ENCODE results near the gene CISTR. TPM values are rescaled to one million over a fixed set of nuclear protein-coding genes. Genes with fewer than 3 reads are reported as not detected.

CISTR gene
- total and polyA plus RNA-seq, 2 donors (not counting 1 experiment from before 2014, with no cell fraction given), result not detected

GRCh38 chr12:53754188-53754585 is 2.4 kb upstream of the CISTR start:
- no peak for DNase-seq (ENCODE audit: low read depth in 2 of 2)
- H3K4me2 ChIP-seq (ENCODE audit: extremely low read depth, insufficient read depth, low read length), result no peak overlapping the region
- peaks cover 5% of the 10 kb centered on the region for H3K4me1 ChIP-seq (ENCODE audit: control insufficient read depth, extremely low read depth, insufficient read depth, low read length)
- H3K27me3 ChIP-seq (ENCODE audit: control insufficient read depth, insufficient read depth, low read length), result peaks cover 78% of the 10 kb centered on the region
- no peak overlapping the region for H3K4me3 ChIP-seq (replicated peaks in 1 of 4; ENCODE audit: control extremely low read depth in 1 of 4, insufficient read depth in 1 of 4, low read depth in 3 of 4, low read length in 4 of 4)
- no peak overlapping the region for H3K27ac ChIP-seq (ENCODE audit: insufficient read depth, low read length)
- H3K79me2 ChIP-seq (ENCODE audit: control insufficient read depth, insufficient read depth, low read length), result no peaks in the 10 kb centered on the region
- no peak overlapping the region for H2AFZ ChIP-seq (ENCODE audit: low read length)
- no peaks in the 10 kb centered on the region for H3K36me3 ChIP-seq (ENCODE audit: control insufficient read depth, insufficient read depth, low read length)
- no peak overlapping the region for H3K9ac ChIP-seq (ENCODE audit: insufficient read depth, low read length)
- no peaks in the 10 kb centered on the region for H3K9me3 ChIP-seq (ENCODE audit: control insufficient read depth, insufficient read depth, low read depth, low read length)
- TF ChIP-seq EZH2 (IDR thresholded peaks at IDR 0.05; ENCODE audit: low read length, missing control alignments) (no peak), CTCF (conservative IDR thresholded peaks at IDR 0.05 in 1 of 2, IDR thresholded peaks at IDR 0.05 in 1 of 2; ENCODE audit: low read depth in 1 of 2, low read length in 2 of 2) (no peak)
- no peaks in the 10 kb centered on the region for H4K20me1 ChIP-seq (ENCODE audit: control insufficient read depth, extremely low read depth, insufficient read depth, low read length)

GRCh38 chr12:53752621-53753020 is 842 bp upstream of the CISTR start:
- Histone ChIP-seq H3K27me3 (ENCODE audit: control insufficient read depth, insufficient read depth, low read length) (peaks cover 77% of the 10 kb centered on the region), H3K4me2 (ENCODE audit: extremely low read depth, insufficient read depth, low read length) (no peak overlapping the region), H2AFZ (ENCODE audit: low read length) (no peak overlapping the region), H4K20me1 (ENCODE audit: control insufficient read depth, extremely low read depth, insufficient read depth, low read length) (no peaks in the 10 kb centered on the region), H3K4me3 (replicated peaks in 1 of 4; ENCODE audit: control extremely low read depth in 1 of 4, insufficient read depth in 1 of 4, low read depth in 3 of 4, low read length in 4 of 4) (no peak overlapping the region), H3K9ac (ENCODE audit: insufficient read depth, low read length) (no peak overlapping the region), H3K27ac (ENCODE audit: insufficient read depth, low read length) (no peak overlapping the region), H3K9me3 (ENCODE audit: control insufficient read depth, insufficient read depth, low read depth, low read length) (no peaks in the 10 kb centered on the region), H3K36me3 (ENCODE audit: control insufficient read depth, insufficient read depth, low read length) (no peaks in the 10 kb centered on the region), H3K79me2 (ENCODE audit: control insufficient read depth, insufficient read depth, low read length) (no peaks in the 10 kb centered on the region), H3K4me1 (ENCODE audit: control insufficient read depth, extremely low read depth, insufficient read depth, low read length) (peaks cover 5% of the 10 kb centered on the region)
- DNase-seq (ENCODE audit: low read depth in 2 of 2), result no peak
- no peak for TF ChIP-seq CTCF (conservative IDR thresholded peaks at IDR 0.05 in 1 of 2, IDR thresholded peaks at IDR 0.05 in 1 of 2; ENCODE audit: low read depth in 1 of 2, low read length in 2 of 2)
- TF ChIP-seq EZH2 (IDR thresholded peaks at IDR 0.05; ENCODE audit: low read length, missing control alignments), result no peak

GRCh38 chr12:53752192-53752601 is 418 bp upstream of the CISTR start:
- H4K20me1 ChIP-seq (ENCODE audit: control insufficient read depth, extremely low read depth, insufficient read depth, low read length), result no peaks in the 10 kb centered on the region
- H3K36me3 ChIP-seq (ENCODE audit: control insufficient read depth, insufficient read depth, low read length), result no peaks in the 10 kb centered on the region
- H3K27me3 ChIP-seq (ENCODE audit: control insufficient read depth, insufficient read depth, low read length), result peaks cover 77% of the 10 kb centered on the region
- no peaks in the 10 kb centered on the region for H3K9me3 ChIP-seq (ENCODE audit: control insufficient read depth, insufficient read depth, low read depth, low read length)
- no peak overlapping the region for H3K27ac ChIP-seq (ENCODE audit: insufficient read depth, low read length)
- no peak for DNase-seq (ENCODE audit: low read depth in 2 of 2)
- H2AFZ ChIP-seq (ENCODE audit: low read length), result no peak overlapping the region
- peaks cover 5% of the 10 kb centered on the region for H3K4me1 ChIP-seq (ENCODE audit: control insufficient read depth, extremely low read depth, insufficient read depth, low read length)
- no peak overlapping the region for H3K9ac ChIP-seq (ENCODE audit: insufficient read depth, low read length)
- no peaks in the 10 kb centered on the region for H3K79me2 ChIP-seq (ENCODE audit: control insufficient read depth, insufficient read depth, low read length)
- TF ChIP-seq CTCF (conservative IDR thresholded peaks at IDR 0.05 in 1 of 2, IDR thresholded peaks at IDR 0.05 in 1 of 2; ENCODE audit: low read depth in 1 of 2, low read length in 2 of 2) (no peak), EZH2 (IDR thresholded peaks at IDR 0.05; ENCODE audit: low read length, missing control alignments) (no peak)
- H3K4me3 ChIP-seq (replicated peaks in 1 of 4; ENCODE audit: control extremely low read depth in 1 of 4, insufficient read depth in 1 of 4, low read depth in 3 of 4, low read length in 4 of 4), result no peak overlapping the region
- no peak overlapping the region for H3K4me2 ChIP-seq (ENCODE audit: extremely low read depth, insufficient read depth, low read length)

Measured in fibroblast of lung (primary cell).